ENCODE results near the gene ZP2.
A peak's percentile ranks its signal among the peaks of the same experiment; 100 is the strongest.
"Not testable (repeated sequence)": the region's sequence is repeated elsewhere in the genome, so short reads cannot be mapped to it uniquely, and the experiment has no call there.

Gene ZP2

DNA sequence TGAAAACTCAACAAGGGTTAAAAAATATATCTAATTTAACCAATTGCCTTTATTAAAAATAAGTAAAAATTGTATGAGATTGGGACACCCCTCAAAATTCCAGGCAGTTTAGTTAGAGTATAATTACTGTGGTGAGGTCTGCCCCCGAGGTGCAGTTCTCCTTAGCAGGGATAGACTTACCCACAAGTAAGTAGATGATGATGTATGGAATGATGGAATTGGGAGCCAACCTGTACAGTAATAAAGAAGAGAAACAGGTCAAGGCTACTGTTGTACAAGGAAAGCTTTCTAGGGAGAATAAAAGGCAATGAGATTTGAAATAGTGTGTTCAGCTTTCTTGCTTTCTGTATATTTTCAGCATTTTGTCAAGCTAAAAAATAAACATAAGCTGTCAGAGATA, 51.1 kb downstream of the ZP2 start:
- no peaks in the 10 kb centered on the region for H3K27me3 Mint-ChIP-seq
- ATAC-seq (replicated peaks) (no peak), DNase-seq (no peak)
- H3K9me3 Mint-ChIP-seq = no peaks in the 10 kb centered on the region
- no peak overlapping the region for H3K4me3 Mint-ChIP-seq
- peaks cover 3% of the 10 kb centered on the region for H3K36me3 Mint-ChIP-seq (ENCODE audit: insufficient read depth)
- H3K27ac Mint-ChIP-seq = no peak overlapping the region
- peaks cover 13 to 17% of the 10 kb centered on the region in 2 donors for H3K4me1 Mint-ChIP-seq (ENCODE audit: low read depth in 2 of 2)

DNA sequence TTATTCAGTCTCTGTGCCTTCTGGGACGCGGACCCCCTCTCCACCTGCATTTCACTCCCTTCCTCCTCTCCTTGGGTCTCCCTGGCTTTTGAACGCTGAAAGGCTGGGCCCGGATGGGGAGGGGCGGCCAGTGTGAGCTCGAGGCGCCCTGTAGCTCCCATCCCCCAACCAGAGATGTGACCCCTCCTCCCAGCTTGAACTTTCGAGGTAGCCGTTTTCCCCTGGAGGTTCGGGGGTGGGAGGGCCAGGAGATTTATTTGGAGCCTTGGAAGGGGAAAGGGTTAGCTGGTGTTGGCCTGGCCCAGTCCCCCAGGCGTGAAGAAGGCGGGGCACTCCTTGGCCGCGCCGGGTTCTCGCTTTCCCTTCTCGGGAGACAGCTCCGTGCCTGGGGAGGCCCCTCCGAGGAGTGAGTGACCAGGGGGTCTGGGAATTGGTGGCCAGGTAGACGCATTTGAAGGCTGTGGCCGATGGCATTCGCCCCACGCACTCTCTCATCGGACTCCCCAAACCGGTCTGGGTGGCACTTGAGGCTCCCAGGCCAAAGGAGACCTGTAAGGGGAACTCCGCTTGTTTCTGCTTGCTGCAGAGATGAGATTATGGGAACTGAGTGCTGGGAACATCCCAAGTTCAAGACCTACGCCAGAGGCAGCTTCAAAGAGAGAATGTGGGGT, 52.0 kb downstream of the ZP2 start:
- Mint-ChIP-seq H3K4me1 (ENCODE audit: low read depth in 2 of 2) (peaks cover 13% of the 10 kb centered on the region in 2 donors), H3K27me3 (no peaks in the 10 kb centered on the region), H3K9me3 (no peaks in the 10 kb centered on the region), H3K27ac (peak overlapping the region; percentile 81 to 86), H3K4me3 (peak overlapping the region; percentile 95 to 98), H3K36me3 (ENCODE audit: insufficient read depth) (peaks cover 3% of the 10 kb centered on the region)
- DNase-seq = no peak
- ATAC-seq (replicated peaks) = no peak

DNA sequence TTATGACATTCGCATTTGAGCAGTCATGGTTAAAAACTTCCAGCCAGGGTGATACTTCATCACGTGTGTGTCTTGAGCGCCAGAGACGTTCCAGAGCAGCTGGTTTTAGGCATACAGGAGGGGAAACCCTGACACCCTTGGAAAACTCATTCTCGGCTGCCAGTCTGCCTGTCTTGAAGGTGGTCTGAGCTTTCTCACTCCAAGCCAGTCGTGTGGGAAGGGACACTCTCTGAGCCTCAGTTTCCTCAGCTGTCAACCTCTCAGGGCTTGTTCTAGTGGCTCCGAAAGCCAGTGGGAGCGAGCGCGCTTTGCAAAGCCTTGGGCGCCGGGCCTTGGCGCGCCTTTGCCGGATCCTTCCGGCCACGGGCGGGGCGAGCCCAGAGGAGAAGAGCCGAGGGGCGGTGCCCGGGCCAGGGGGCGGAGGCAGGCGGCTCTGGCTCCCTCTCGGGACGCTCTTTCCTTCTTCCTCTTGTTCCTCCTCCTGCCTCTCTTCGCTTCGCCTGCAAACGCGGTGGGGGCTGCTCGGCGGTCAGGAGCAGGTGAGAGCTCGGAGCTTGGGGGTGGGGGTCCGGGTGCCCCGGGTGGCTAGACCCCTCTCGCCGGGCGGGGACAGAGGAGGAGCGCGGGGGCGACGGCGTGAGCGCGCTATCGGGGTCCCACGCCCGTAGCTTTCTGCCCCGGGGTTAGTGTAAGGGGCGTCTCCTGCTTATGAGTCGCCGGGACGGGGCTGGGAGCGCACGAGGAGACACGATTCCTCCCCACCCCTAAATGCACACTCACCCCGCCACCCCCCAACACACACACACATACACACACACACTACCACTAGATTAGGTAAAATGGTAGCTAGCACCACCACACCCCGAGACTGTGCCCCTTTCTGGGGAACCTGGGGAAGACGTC, 52.9 kb downstream of the ZP2 start, which contains the start of gene LDAF1:
Gene LDAF1 (plus strand): TSS at position 467 of the 903 bp plus-strand sequence. CDS start 2,509 bp downstream, outside the sequence.
- H3K4me1 Mint-ChIP-seq (ENCODE audit: low read depth in 2 of 2) = peaks cover 13% of the 10 kb centered on the region in 2 donors
- no peaks in the 10 kb centered on the region for H3K9me3 Mint-ChIP-seq
- peak within 1 kb of the TSS; percentile 95 to 98 for H3K4me3 Mint-ChIP-seq
- ATAC-seq (replicated peaks) = peak; percentile 99
- DNase-seq = peak; percentile 72 to 77 (median 73)
- no peaks in the 10 kb centered on the region for H3K27me3 Mint-ChIP-seq
- H3K36me3 Mint-ChIP-seq (ENCODE audit: insufficient read depth) = peaks cover 3% of the 10 kb centered on the region
- H3K27ac Mint-ChIP-seq = peak within 1 kb of the TSS; percentile 81 to 86

DNA sequence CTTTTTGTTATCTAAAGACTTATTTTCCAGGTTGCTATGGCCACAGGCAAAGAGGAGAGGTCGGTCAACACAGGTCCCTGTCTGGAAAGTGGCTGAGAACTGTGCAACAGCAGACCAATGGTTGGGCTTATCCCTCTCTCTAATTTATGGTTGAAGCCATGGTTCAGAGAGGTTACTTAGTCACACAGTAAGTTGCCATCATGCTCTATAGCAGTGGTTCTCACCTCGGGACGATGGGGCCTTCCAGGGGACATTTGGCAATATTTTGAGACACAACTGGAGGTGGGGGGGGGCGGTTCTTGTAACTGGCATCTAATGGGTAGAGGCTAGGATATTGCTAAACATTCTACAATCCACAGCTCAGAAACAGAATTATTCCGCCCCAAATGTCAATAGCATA, 53.7 kb downstream of the ZP2 start:
- no peaks in the 10 kb centered on the region for H3K9me3 Mint-ChIP-seq
- H3K27ac Mint-ChIP-seq = peak overlapping the region; percentile 81 to 86
- ATAC-seq (replicated peaks) (no peak), DNase-seq (no peak)
- H3K4me1 Mint-ChIP-seq (ENCODE audit: low read depth in 2 of 2) = peaks cover 11 to 13% of the 10 kb centered on the region in 2 donors
- H3K36me3 Mint-ChIP-seq (ENCODE audit: insufficient read depth) = no peaks in the 10 kb centered on the region
- H3K27me3 Mint-ChIP-seq = no peaks in the 10 kb centered on the region
- peak overlapping the region; percentile 95 to 98 for H3K4me3 Mint-ChIP-seq

DNA sequence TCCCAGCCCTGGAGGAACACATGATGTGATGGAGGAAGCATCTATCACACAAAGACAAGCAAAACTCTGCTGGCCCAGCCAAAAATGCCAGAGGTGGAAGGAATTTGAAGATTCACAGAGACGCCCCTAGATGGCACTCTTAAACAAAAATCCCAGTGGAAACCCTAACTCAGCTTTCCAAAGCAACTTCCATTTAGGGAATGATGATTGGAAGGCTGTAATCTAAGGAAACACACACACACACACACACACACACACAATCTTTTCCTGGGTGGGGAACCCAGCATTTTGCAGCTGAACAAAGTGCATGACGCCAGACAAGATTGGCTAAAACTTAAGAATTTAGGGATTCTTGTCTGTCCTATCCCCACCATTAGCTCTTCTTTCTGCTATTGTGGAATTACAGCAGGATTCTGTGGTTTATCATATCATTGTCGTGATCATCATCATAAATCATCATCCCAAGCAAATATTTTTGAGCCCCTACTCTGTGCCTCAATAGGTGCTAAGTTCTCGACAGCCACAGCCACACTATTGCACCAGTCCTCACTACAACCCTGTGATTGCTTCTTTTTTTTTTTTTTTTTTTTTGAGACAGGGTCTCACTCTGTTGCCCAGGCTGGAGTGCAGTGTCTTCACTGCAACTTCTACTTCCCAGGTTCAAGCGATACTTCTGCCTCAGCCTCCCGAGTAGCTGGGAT, 54.5 kb downstream of the ZP2 start:
- no peak for ATAC-seq (replicated peaks)
- no peak for DNase-seq
- Mint-ChIP-seq H3K27ac (no peak overlapping the region), H3K27me3 (no peaks in the 10 kb centered on the region), H3K4me3 (peak overlapping the region; percentile 95 to 98), H3K4me1 (ENCODE audit: low read depth in 2 of 2) (peaks cover 11 to 13% of the 10 kb centered on the region in 2 donors), H3K36me3 (ENCODE audit: insufficient read depth) (no peaks in the 10 kb centered on the region), H3K9me3 (no peaks in the 10 kb centered on the region)

DNA sequence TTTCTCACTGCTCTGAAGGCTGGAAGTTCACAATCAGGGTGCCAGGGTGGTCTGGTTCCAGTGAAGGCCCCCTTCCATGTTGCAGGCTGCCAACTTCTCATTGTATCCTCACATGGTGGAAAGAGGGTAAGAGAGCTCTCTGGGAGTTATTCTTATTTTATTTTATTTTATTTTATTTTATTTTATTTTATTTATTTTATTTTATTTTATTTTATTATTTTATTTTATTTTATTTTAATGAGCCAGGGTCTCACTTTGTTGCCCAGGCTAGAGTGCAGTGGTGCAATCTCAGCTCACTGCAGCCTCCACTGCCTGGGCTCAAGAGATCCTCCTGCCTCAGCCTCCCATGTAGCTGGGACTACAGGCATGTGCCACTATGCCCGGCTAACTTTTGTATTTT, 55.4 kb downstream of the ZP2 start:
- H3K36me3 Mint-ChIP-seq (ENCODE audit: insufficient read depth); H3K27ac Mint-ChIP-seq; H3K27me3 Mint-ChIP-seq; H3K9me3 Mint-ChIP-seq; H3K4me3 Mint-ChIP-seq; ATAC-seq (replicated peaks); DNase-seq: not testable (repeated sequence)
- H3K4me1 Mint-ChIP-seq (ENCODE audit: low read depth in 2 of 2) = peaks cover 11 to 13% of the 10 kb centered on the region in 2 donors

DNA sequence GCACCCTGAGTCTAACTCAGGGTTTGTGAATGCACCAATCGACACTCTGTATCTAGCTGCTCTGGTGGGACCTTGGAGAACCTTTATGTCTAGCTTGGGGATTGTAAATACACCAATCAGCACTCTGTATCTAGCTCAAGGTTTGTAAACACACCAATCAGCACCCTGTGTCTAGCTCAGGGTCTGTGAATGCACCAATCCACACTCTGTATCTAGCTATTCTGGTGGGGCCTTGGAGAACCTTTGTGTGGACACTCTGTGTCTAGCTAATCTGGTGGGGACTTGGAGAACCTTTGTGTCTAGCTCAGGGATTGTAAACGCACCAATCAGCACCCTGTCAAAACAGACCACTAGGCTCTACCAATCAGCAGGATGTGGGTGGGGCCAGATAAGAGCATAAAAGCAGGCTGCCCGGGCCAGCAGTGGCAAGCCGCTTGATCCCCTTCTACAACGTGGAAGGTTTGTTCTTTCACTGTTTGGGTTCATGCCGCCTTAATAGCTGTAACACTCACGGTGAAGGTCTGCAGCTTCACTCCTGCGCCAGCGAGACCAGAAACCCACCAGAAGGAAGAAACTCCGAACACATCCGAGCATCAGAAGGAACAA, 58.1 kb downstream of the ZP2 start:
- H3K4me1 Mint-ChIP-seq (ENCODE audit: low read depth in 2 of 2); H3K27ac Mint-ChIP-seq: not testable (repeated sequence)

DNA sequence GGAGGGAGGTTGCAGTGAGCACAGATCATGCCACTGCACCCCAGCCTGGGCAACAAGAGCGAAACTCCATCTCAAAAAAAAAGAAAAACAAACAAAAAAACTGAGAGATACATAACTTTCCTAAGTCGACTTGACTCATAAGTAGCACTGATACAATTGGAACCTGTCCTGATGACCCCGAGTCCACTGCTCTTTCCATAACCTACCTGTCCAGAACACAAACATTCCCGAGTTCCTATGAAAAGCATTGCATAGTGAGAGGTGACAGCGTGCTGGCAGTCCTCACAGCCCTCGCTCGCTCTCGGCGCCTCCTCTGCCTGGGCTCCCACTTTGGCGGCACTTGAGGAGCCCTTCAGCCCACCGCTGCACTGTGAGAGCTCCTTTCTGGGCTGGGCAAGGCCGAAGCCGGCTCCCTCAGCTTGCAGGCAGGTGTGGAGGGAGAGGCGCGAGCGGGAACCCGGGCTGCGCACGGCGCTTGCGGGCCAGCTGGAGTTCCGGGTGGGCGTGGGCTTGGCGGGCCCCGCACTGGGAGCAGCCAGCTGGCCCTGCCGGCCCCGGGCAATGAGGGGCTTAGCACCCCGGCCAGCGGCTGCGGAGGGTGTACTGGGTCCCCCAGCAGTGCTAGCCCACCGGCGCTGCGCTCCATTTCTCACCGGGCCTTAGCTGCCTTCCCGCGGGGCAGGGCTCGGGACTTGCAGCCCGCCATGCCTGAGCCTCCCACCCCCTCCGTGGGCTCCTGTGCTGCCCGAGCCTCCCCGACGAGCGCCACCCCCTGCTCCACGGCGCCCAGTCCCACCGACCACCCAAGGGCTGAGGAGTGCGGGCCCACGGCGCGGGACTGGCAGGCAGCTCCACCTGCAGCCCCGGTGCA, 59.0 kb downstream of the ZP2 start:
- H3K27ac Mint-ChIP-seq; DNase-seq; H3K9me3 Mint-ChIP-seq; ATAC-seq (replicated peaks); H3K4me1 Mint-ChIP-seq (ENCODE audit: low read depth in 2 of 2); H3K4me3 Mint-ChIP-seq; H3K36me3 Mint-ChIP-seq (ENCODE audit: insufficient read depth): not testable (repeated sequence)
- H3K27me3 Mint-ChIP-seq = peaks cover 28 to 41% of the 10 kb centered on the region in 2 donors

More for the DNA sequence above, 58.1 kb downstream of the ZP2 start:
- not testable (repeated sequence) for H3K9me3 Mint-ChIP-seq; DNase-seq; H3K4me3 Mint-ChIP-seq; H3K36me3 Mint-ChIP-seq (ENCODE audit: insufficient read depth); ATAC-seq (replicated peaks)
- peaks cover 20 to 32% of the 10 kb centered on the region in 2 donors for H3K27me3 Mint-ChIP-seq

DNA sequence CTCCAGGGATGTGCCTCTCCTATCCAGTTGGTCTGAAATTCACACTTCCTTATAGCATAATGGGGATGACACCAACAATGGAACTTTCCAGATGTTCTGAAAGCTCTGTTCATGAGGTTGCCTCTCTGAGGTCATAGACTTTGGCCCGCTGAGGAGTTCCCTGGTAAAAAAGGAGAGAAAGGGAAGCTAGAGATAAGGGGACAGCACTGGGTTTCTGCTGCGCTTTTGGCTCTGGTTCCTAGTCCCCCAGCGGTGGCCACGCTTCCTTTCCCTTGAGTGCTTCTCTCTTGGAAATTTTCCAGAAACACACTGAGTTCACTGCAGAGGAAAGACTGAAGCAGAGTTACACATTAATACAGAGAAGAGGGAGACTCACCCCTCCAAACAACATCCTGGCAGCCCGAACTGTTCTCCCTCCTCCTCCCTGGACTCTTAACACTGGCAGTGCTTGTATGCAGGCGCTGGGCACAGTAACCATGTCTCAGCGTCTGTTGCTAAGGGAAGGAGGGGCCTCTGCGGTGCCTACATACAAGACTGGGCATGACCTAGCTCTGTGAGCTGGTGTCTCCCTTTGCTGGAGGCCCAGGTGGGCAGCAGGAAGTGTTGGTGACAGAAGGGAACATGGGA, 60.9 kb downstream of the ZP2 start, which contains the start of gene DNAH3:
Gene DNAH3 (minus strand): TSS at position 472 of the 627 bp plus-strand sequence. CDS start 527 bp downstream, outside the sequence.
- peak within 1 kb of the TSS in 1 of 2 donors; percentile 10 for H3K4me3 Mint-ChIP-seq
- no peaks in the 10 kb centered on the region for H3K4me1 Mint-ChIP-seq (ENCODE audit: low read depth in 2 of 2)
- no peak within 1 kb of the TSS for H3K27ac Mint-ChIP-seq
- H3K36me3 Mint-ChIP-seq (ENCODE audit: insufficient read depth) = no peaks in the 10 kb centered on the region
- no peaks in the 10 kb centered on the region for H3K9me3 Mint-ChIP-seq
- H3K27me3 Mint-ChIP-seq = peaks cover 41 to 60% of the 10 kb centered on the region in 2 donors
- no peak for ATAC-seq (replicated peaks)
- DNase-seq = no peak

All from effector memory CD8-positive, alpha-beta T cell (primary cell).